Measurements from ENCODE around the gene SIRT3. TPM values are rescaled to one million over a fixed set of nuclear protein-coding genes. Genes with fewer than 3 reads are reported as not detected.
A peak's percentile ranks its signal among the peaks of the same experiment; 100 is the strongest.
"Not testable (repeated sequence)": the region's sequence is repeated elsewhere in the genome, so short reads cannot be mapped to it uniquely, and the experiment has no call there.

The SIRT3 gene
- total RNA-seq, 1 donor from 2014 or later, result 11.8 TPM

DNA sequence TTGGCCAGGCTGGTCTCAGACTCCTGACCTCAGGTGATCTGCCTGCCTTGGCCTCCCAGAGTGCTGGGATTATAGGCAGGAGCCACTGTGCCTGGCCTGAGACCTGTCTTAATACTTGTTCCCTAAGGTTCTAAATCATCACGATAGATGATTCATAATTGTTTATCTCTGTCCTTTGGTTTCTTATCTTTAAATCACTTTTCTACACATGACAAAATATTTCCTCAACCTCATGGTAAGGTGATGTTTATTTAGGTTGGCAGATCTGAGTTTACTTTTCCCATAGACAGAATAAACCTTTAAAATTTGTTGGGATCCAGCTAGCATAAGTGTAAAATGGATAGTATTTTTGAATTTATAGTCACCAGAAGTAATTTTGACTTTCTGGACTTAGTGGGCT, 4.2 kb upstream of the SIRT3 start:
- H3K4me3 ChIP-seq (ENCODE audit: low read depth, low read length), result no peak overlapping the region
- TF ChIP-seq, protein P1, sequence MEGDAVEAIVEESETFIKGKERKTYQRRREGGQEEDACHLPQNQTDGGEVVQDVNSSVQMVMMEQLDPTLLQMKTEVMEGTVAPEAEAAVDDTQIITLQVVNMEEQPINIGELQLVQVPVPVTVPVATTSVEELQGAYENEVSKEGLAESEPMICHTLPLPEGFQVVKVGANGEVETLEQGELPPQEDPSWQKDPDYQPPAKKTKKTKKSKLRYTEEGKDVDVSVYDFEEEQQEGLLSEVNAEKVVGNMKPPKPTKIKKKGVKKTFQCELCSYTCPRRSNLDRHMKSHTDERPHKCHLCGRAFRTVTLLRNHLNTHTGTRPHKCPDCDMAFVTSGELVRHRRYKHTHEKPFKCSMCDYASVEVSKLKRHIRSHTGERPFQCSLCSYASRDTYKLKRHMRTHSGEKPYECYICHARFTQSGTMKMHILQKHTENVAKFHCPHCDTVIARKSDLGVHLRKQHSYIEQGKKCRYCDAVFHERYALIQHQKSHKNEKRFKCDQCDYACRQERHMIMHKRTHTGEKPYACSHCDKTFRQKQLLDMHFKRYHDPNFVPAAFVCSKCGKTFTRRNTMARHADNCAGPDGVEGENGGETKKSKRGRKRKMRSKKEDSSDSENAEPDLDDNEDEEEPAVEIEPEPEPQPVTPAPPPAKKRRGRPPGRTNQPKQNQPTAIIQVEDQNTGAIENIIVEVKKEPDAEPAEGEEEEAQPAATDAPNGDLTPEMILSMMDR (conservative IDR thresholded peaks at IDR 0.05; ENCODE audit: low read depth, low read length), result no peak
- DNase-seq (ENCODE audit: low read depth), result no peak

DNA sequence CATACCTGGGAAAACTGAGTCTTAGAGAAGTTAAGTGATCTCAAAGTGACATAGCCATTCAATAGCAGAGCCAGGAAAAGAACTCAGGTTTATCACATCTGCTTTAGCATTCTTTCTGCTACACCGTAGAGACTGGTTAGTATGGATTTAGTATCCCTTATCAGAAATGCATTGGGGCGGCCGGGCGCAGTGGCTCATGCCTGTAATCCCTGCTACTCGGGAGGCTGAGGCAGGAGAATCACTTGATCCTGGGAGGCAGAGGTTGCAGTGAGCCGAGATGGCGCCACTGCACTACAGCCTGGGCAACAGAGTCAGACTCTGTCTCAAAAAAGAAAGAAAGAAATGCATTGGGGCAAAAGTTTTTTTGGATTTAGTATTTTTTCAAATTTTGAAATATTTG, 2.2 kb upstream of the SIRT3 start:
- not testable (repeated sequence) for DNase-seq (ENCODE audit: low read depth); H3K4me3 ChIP-seq (ENCODE audit: low read depth, low read length)

DNA sequence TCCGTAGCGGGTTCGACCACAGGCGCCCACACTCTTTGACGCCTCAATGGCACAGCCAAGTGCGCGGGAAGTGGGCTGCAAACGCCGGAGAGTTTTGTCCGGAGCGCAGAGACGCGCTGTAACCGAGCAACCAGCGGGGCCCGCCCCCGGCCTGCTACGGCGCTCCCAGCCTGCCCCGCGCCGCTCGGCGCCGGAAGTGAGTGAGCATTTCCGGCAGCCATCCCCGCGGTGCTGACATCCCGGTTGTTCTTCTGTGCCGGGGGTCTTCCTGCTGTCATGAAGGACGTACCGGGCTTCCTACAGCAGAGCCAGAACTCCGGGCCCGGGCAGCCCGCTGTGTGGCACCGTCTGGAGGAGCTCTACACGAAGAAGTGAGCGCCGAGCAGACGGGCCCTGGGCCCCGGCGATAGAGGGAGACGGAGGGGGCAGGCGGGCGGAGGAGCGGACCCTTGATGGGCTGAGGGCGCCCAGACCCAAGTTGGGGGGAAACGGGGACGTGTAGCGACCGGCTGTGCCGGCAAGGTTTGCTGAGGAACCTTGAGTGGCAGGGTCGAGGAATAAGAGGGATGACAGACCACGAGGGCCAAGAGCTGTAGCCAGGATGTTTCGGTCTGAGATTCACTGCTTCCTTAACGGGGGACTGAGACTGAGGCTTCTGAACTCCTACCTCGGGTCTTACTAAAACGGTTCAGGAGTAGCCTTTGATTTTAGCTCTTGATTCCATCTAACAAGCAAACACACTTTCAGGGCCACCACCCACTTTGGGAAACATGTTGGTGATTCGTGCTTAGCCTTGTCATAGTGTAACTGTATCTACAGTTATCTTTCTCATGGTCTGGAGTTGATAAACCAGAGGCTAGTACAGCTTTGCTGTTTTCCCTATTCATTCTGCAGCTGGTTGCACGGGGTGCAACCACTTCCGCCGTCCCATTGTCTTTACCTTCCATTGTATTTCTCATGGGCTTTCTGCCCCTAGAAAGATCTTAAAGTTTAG, 929 bp upstream of the SIRT3 start, which contains the start of gene PSMD13:
Gene PSMD13 (plus strand): TSS at position 203 of the 994 bp plus-strand sequence. CDS start 74 bp downstream, at position 277.
- DNase-seq (ENCODE audit: low read depth), result peak; percentile 23
- H3K4me3 ChIP-seq (ENCODE audit: low read depth, low read length), result peak within 1 kb of the TSS; percentile 100
- TF ChIP-seq, protein P1 (conservative IDR thresholded peaks at IDR 0.05; ENCODE audit: low read depth, low read length), result no peak

DNA sequence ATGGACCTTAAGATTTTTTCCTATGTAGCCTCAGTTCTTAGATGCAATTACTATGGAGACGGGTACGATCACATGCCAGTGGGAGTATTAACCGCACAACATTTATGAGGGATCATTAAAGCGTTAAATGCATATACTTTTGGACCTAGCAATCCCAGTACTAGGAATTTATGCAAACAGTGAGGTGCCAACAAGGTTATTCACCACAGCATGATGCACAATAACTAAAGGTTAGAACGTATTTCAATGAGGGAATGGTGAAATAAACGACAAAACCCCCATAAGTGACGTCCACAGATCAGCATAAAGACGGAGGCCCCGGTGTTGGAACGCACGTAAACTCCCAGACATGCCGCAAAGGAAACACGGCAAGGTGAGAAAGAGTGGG, 539 bp downstream of the SIRT3 start:
- TF ChIP-seq, protein P1 (conservative IDR thresholded peaks at IDR 0.05; ENCODE audit: low read depth, low read length), result no peak
- peak; percentile 10 for DNase-seq (ENCODE audit: low read depth)
- peak overlapping the region; percentile 100 for H3K4me3 ChIP-seq (ENCODE audit: low read depth, low read length)

DNA sequence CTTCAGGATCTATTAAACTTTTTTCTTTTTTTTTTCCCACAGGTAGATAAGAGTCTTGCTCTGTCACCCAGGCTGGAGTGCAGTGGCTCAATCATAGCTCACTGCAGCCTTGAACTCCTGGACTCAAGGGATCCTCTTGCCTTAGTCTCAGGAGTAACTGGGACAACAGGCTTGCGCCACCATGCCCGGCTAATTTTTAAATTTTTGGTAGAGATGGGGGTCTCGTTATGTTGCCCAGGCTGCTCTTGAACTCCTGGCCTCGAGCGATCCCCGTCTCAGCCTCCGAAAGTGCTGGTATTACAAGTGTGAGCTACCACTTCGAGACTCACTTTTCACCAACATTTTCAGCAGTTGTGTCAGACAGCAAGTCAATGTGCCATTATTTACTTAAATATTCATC, 962 bp downstream of the SIRT3 start:
- H3K4me3 ChIP-seq (ENCODE audit: low read depth, low read length), result peak overlapping the region; percentile 100
- TF ChIP-seq, protein P1 (conservative IDR thresholded peaks at IDR 0.05; ENCODE audit: low read depth, low read length), result no peak
- DNase-seq (ENCODE audit: low read depth), result no peak

DNA sequence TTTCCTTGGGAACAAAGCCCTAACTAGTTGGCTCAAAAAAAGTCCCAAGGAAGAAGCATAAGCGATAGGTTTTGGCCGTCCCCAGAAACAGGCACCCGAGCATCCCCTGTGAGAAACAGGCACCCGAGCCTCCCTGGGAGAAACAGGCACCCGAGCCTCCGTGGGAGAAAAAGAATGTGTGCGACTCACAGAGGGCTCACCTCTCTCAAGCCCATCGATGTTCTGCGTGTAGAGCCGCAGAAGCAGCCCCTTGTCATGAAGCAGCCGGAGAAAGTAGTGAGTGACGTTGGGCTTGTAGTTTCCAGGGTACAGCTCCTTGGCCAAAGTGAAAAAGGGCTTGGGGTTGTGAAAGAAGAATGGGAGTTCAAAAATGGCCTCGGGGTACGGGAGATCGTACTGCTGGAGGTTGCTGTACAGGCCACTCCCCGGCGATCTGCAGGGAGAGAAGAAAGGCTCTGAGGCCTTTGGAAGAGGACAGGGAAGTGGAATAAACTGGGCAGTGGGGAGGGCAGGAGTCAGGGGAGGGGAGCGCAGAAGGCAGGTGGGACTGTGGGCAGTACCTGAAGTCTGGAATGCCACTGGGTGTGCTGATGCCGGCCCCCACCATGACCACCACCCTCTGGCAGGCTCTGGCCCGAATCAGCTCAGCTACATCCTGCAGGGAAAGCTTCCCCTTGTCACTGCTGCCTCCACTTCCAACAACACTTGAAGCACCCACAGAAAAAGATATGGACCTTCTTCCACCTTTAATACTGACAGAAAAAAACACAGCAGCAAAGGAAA, 3.2 kb downstream of the SIRT3 start:
- DNase-seq (ENCODE audit: low read depth), result no peak
- TF ChIP-seq, protein P1 (conservative IDR thresholded peaks at IDR 0.05; ENCODE audit: low read depth, low read length), result no peak
- H3K4me3 ChIP-seq (ENCODE audit: low read depth, low read length), result no peak overlapping the region

DNA sequence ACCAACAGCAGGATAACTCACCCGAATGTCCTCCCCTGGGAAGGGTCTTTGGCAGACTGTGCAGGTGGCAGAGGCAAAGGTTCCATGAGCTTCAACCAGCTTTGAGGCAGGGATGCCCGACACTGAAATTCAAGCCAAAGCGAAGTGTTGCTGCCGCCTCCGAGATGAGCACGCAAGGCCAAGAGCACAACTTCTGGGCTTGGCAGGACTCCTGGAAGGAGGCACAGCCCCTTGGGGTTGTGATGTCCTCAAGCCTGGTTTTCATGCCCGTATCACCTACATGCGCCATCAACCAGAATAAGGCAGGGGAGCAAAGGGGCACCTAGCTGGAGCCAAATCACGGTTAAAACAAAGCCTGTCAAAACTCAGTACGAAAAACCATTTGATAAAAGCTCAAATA, 5.7 kb downstream of the SIRT3 start:
- no peak for DNase-seq (ENCODE audit: low read depth)
- TF ChIP-seq, protein P1 (conservative IDR thresholded peaks at IDR 0.05; ENCODE audit: low read depth, low read length), result no peak
- H3K4me3 ChIP-seq (ENCODE audit: low read depth, low read length), result no peak overlapping the region

Measured in epithelial cell of proximal tubule (primary cell).